ENCODE measurements around the gene FIP1L1.
"Not testable (repeated sequence)": the region's sequence is repeated elsewhere in the genome, so short reads cannot be mapped to it uniquely, and the experiment has no call there.

Gene FIP1L1

DNA sequence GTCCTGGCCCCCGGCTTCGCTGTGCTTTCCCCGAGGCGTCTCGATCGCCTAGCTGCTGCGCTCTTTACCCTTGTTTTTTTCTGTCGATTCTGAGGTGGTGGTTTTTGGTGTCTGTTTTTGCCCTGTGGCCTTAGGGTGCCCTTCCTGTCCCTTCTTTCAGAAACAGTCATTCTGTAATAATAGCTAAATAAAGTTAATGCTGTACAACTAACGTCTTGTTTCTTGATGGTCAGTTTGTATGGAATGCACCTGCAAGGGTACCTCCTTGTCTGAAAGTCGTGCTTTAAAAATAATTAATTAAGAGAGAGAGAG, 686 bp downstream of the FIP1L1 start:
- DNase-seq: no peak

DNA sequence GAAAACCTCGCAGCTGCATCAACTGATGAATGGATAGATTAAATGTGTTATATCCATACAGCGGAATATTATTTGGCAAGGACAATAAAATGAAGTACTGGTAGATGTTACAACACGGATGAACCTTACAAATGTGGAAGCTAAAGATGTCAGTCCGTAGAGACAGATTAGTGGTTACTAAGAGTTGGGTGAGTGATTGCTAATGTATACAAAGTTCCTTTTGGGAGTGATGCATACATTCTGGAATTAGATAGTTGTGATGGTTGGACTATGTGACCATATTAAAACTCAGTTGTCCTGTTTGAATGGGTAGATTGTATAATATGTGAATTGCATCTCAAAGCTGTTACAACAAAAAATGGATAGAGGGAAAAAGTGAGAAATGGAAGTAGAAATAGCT, 2.8 kb downstream of the FIP1L1 start:
- DNase-seq: no peak

DNA sequence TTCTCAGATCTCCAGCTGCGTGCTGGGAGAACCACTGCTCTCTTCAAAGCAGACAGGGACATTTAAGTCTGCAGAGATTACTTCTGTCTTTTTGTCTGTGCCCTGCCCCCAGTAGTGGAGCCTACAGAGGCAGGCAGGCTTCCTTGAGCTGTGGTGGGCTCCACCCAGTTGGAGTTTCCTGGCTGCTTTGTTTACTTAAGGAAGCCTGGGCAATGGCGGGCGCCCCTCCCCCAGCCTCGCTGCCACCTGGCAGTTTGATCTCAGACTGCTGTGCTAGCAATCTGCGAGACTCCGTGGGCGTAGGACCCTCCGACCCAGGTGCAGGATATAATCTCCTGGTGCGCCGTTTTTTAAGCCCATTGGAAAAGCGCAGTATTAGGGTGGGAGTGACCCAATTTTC, 32.0 kb downstream of the FIP1L1 start:
- DNase-seq: not testable (repeated sequence)

DNA sequence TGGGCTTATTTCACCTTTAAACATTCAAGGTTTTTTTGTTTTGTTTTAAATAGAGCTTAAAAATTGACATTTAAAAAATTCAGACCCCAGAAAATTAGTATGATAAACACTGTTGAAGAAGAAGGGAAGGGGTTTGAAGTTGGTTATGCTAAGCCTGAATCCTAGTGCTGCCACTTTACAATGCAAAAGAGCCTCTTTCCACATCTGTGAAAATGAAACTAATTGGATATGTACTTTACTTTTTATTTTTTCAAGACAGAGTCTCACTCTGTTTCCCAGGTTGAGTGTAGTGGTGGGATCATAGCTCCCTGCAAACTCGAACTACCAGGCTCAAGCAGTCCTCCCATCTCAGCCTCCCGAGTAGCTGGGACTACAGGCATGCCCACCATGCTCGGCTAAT, 41.8 kb downstream of the FIP1L1 start:
- DNase-seq: no peak

DNA sequence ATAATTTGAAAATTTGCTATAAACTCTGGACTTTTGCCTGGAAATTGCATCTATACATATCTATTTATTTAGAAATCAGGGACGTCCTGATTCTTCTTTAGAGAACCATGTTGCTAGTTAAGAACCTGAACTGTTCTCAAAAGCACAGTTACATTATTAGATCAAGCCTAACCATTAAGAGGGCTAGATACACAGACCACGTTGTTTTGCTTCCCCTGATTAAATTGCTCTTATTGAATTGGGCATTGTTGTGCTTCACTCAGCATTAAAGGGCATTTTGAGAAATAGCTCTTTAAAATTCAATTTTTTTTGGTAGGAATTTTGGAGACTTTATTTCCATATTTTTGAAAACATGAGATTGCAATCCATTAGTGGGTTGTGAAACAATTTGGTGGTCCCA, 44.4 kb downstream of the FIP1L1 start:
- no peak for DNase-seq

DNA sequence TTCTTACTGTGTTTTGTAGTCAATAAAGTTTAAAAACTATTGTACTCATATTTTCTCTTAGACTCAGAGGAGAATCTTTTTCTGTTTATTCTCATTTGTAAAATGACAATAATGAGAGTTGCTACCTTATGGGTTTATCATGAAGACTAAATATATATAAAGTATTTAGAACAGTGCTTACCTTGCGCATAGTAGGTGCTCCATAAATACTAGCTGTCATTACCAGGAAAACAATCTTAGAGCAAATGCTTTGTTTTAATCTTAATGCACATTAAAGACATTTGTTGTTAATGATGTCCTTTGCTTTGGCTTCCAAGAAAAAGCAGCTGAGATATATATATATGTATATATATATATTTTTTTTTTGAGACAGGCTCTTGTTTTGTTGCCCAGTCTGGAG, 44.9 kb downstream of the FIP1L1 start:
- DNase-seq: no peak

DNA sequence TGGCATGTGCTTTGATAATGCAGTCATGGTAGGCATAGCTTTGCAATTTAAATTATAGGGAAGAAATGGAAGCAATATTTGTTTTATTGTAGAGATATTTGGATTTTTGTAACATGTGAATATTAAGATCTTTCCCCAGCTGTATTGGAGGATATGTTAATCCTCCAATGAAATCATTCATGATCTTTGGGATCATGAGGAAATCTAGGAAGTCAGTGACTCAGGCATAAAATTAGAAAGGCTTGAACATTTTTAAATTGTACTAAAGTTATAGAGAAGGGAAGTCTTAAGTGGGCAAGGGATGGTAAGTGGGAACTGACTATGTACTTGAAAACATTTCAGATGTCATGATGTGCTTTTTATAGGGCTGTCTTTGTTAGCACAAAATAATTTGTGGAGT, 46.8 kb downstream of the FIP1L1 start:
- no peak for DNase-seq

DNA sequence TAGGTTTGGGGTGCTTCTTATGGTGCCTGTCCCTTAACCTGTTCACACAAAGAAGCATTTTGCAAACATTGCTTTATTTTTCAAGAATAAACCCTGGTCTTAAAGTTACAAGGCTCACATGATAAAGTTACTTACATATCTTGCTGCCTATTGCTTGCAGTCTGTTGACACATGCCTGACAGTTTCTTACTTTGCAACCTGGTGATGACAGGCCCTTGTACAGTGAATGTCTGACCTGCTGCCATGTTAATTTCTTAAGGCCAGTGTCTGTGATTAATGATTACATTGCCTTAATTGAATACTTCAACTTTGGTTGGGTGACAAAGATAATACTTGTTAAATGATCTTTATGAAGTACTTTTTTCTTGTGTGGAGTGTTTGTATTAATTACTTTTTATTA, 49.9 kb downstream of the FIP1L1 start:
- no peak for DNase-seq

DNA sequence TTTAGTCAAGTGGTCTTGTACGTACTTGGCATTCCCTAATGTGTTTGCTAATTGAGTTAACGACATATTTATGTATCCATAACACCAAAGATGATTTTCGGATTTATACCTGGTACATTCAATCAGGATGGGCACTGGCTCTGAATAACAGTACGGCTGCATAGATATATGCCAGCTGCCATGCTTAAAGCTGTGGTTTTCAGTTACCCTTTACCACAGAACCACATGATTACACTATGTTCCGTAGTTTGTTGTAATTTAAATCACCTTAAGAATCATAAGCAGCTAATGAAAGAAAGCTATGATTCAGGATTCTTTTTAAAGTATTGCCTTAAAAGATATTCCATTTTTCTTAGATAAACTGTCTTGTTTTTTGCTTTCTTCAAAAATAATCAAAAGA, 53.6 kb downstream of the FIP1L1 start:
- DNase-seq: no peak

DNA sequence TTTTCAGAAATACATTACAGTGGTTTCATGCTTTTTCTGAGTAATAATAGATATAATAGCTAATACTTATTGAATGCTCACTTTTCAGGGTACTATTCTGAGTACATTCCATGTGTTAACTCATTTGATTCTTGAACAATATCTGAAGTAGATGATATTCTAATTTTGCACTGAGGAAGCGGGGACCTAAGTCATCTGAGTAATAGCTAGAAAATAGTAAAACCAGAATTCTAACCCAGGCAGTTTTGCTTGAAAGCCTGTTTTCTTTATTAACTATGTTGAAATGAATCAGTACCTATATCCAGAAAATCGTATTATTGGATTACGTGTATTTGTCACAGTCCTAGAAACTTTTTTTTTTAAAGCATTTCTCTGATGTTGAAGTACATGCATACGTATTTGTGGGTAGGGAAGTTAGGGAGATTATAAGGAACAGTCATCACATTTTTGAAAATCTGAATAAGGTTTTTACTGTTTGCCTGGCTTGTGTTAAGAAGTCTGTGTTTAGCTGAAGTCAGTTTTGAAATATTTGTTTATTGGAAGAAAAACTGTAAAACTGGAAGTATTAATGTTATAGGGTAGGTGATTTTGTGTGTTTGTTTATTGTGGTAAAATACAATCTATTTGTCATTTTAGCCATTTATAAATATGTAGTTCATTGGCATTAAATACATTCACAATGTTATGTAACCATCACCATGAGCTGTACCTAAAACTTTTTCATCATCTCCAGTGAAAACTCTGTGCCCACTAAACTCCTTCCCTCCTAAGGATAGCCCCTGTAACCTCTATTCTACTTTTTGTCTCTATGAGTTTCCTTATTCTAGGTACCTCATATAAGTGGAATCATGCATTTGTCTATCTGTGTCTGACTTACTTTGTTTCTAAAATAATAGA, 55.3 kb downstream of the FIP1L1 start:
- DNase-seq: no peak

DNA sequence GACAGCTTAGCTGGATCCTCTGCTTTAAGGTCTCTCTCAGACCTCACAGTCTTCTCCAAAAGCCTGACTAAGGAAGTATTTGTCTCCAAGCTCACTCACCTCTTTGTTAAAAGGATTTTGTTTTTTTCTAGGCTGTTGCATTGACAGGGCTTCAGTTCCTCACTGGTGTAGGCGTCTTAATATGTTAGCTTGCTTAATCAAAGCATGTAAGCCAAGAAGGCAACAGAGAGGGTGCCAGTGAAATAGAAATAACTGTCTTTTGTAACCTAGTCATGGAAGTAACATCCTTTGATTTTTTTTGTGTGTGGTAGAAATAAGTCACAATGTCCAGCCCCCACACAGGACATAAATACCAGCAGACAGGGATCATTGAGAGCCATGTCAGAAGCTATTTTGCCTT, 58.8 kb downstream of the FIP1L1 start:
- no peak for DNase-seq

DNA sequence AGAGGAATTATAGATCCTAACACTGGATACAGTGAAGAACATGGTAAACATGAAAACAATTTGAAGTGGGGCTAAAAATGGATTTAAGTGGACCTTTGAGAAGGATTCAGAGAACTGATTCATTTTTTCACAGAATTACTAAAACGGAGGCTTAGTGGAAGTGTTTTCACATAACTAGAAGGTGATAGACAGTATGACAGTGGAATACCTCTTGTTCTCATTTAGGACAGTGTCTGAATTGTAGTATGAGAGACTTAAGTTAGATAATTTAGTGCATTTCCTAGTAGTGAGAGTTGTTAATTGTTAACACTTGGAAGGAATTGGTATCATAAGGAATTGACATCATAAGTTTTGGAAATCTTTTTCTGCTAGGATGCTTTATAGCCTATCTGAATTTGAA, 64.1 kb downstream of the FIP1L1 start:
- no peak for DNase-seq

DNA sequence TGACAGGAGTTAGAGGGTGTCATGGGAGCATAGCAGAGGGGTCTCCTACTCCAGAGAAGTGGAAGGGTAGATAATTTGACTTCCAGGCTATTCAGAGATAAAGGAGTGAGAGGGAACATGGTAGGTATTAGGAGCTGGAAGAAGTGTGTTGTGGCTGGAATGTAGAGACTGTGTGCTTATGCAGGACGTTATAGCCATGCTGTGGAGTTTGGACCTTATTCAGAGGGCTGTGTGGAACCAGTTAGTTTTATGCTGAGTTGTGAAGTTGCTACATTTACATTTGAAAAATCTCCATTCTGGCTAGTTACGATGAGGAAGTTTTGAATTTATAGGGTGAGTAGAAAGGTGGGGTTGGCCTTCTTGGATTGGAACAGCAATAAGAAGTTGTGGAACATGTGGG, 67.5 kb downstream of the FIP1L1 start:
- DNase-seq: no peak

DNA sequence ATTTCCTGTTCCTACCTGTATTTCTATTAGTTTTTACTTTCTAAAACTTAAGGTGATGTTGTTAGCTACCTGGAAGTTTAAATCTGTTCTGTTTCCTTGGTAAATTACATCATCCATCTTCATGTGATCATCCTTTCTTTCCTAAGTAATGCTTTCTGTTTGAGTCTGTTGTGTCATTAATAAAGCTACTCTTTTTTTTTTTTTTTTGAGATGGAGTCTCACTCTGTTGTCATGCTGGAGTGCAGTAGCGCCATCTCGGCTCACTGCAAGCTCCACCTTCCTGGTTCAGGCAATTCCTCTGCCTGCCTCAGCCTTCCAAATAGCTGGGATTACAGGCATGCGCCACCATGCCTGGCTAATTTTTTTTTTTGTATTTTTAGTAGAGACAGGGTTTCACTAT, 73.3 kb downstream of the FIP1L1 start:
- DNase-seq: no peak

DNA sequence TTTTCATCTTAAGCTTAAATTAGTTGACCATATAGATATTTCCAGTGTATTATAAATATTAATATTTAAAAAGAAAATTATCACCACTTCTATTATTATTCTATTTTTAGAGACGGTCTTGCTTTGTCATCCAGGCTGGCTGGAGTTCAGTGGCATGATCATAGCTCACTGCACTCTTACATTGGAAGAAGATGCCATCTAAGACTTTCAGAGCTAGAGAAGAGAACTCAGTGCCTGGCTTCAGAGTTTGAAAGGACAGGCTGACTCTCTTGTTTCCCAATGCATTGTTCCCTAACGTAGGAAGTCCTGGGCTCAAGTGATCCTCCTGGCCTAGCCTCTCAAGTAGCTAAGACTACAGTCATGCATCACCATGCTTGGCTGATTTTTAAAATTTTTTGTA, 75.9 kb downstream of the FIP1L1 start:
- DNase-seq: no peak

DNA sequence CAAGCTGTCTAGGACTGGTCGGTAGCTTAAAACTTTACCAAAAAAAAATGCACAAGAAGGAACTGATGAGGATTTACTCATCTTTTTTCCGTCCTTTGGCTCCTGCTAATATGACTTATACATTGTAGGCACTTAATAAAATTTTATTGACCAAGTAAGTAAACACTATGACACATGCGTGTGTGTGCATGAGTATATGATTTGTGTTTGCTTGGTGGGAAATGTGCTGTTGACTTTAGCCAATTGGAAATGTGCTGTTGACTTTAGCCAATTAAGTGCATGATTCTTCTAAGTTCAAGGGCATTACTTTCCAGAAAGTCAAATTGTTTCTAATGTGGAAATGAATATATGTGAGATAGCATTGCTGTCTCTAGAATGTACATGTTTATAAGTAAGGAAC, 78.3 kb downstream of the FIP1L1 start:
- no peak for DNase-seq

DNA sequence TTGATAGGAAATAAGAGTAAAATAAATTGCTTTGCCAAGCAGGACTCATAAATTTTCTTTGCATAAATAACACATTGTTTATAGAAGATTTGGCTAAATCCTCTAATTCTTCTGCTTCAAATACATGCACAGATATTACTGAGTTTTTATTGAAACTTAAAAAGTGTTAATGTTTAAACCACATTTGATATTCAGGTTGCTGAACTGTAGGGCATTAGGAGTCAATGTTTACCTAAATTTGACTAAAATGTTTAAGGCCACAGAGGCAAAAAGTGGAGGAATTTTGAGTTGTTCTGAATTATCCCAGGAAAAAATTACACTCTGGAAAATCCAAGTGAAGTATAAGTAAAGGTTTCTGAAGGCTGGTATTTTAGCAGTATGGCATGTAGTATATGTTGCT, 78.7 kb downstream of the FIP1L1 start:
- no peak for DNase-seq

DNA sequence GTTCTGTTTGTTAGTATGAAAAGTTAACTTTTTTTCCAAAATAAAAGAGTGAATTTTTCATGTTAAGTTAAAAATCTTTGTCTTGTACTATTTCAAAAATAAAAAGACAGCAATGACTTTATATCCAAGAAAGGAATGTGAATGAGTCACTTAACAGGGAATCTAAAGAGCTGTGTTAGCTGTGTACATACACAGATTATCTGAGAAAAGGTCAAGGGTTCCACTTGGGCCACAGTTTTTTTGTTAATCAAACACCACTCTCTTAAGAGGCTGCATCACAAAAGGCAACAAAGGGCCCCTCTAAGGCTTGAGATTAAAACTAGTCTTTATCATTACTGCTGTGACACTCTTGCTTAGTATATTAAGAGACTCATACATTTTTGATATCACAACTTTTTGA, 82.1 kb downstream of the FIP1L1 start:
- no peak for DNase-seq

DNA sequence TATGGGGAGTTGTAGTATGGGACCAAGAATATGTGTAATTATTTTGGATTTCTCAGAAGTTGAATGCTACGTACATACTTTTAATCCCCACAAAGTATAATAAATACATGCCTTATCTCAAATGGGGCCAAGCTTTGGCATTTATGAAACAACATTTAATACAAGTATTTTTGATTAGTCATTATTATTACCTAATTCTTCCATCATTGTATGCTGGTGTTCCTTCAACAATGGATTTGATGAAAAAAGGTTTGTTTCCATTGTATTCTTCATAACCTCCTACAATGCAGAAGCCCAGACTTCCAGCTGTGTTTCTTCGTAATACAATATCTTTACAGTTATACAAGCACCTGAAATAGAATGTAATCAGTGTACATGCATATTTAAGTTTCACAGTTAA, 83.8 kb downstream of the FIP1L1 start:
- DNase-seq: no peak

DNA sequence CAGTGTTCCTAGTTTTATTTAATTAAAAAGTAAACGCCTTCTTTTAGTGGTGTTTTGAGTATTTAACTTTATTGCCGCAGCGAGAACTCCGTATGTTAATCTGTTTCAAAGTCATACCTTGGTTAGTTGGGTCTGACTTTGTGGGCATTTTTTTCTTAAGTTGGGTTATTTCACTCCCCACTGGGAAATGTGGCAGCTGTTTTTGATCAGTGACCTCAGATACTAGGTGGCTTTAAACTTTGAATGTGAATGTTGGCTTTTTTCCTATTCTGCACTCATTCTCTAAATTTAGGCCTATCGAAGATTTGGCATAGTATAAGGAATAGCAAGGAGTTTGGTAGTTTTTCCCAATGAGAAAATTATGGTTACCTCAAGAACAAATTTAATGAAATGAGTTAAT, 85.9 kb downstream of the FIP1L1 start:
- no peak for DNase-seq

DNA sequence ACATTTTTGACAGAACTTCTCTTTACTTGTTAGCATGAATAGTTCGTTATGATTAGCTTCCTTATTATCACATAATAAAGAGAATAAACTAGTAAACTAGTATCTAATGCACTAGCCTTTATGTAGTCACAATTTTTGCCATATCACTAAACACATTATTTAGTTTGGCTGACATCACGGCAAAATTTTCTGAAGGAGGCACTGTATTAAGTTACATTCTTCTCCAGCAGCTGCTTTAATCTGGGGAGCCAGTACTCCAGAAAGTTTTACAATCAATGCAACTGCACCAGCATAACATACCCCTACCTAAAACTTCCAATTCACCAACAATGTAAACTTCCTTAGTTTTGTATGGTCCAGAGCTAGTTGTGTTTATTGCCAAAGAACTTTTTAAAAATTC, 87.8 kb downstream of the FIP1L1 start:
- DNase-seq: no peak

DNA sequence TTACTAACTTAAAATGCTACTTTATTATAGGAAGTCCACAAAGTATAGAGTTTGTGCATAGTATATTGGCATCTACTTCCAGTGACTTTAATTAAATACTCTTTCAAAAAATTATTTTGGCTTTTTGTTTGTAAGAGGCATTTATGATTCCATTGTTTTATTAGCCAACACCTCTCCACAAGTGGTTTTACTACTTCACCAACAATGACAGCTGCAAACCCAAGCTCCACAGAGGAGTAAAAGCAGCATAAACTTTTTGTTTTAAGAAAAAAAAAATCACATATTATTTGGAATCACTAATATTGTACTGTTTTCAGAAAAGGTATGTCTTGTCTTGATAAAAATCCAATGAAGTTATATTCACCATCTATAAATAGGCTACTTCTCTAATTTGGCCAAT, 88.5 kb downstream of the FIP1L1 start:
- no peak for DNase-seq

DNA sequence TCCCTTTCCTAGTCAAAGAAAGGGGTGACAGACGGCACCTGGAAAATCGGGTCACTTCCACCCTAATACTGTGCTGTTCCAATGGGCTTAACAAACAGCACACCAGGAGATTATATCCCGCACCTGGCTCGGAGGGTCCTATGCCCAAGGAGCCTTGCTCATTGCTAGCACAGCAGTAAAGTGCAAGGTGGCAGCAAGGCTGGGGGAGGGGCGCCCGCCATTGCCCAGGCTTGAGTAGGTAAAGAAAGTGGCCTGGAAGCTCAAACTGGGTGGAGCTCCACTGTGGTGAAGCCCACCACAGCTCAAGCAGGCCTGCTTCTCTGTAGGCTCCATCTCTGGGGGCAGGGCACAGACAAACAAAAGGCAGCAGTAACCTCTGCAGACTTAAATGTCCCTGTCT, 89.1 kb downstream of the FIP1L1 start:
- not testable (repeated sequence) for DNase-seq

DNA sequence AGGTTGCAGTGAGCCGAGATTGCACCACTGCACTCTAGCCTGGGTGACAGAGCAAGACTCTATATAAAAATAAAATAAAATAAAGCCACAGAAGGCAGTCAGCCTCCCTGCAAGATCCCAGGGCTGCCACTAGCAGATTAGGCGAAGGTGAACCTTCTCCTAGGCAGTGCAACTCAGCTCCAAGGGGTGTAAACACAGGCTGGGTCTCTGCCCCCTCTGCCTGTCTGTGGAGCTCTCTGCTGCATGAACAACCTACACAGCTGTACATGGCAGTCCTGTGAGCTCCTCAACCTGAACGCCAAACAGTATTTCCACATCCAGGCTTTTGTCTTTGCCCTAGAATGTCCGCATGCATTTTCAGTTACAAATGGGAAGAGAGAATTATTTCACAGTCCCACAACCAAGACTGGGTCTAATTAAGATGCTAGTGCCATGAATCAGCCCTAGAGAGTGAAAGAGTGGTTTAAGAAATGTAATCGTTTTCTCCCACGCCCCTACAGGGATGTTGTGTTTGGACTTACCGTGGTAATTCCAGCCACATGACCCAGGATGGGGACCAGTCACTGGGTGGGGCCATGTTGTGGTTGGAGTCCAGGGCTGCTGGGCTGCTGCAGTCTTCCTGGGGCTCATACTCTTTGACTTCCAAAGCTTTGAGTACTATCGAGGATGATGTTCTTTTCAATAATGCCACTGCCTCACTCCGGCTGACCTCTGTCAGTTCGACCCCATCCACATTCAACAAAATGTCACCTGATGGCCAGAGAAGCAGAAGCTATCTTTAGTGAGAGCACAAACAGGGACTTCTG, 99.0 kb downstream of the FIP1L1 start:
- no peak for DNase-seq
